Cardiac fibroblast (primary cell): ENCODE measurements around the gene GPR25.

Experiments
- DNase-seq, 2 donors: peaks; one replicate each; pipeline versions ENCODE4 v3.0.0 to v3.0.0-alpha.2; 2010; ENCODE audit warnings: low read depth in 2 of 2
- H3K4me3 ChIP-seq, 2 donors: replicated peaks in 1 of 2; 1 replicate in 1 of 2; 2 replicates in 1 of 2; pipeline ENCODE4 v1.5.1; 2011; ENCODE audit warnings: low read depth in 2 of 2, low read length in 2 of 2, mild to moderate bottlenecking in 2 of 2, moderate library complexity in 1 of 2
- TF ChIP-seq, protein P1 (sequence below): IDR thresholded peaks from one replicate; pipeline ENCODE4 v1.5.1; 2011; ENCODE audit warnings: low read depth, mild to moderate bottlenecking, low read length, inconsistent platforms

Gene GPR25

DNA sequence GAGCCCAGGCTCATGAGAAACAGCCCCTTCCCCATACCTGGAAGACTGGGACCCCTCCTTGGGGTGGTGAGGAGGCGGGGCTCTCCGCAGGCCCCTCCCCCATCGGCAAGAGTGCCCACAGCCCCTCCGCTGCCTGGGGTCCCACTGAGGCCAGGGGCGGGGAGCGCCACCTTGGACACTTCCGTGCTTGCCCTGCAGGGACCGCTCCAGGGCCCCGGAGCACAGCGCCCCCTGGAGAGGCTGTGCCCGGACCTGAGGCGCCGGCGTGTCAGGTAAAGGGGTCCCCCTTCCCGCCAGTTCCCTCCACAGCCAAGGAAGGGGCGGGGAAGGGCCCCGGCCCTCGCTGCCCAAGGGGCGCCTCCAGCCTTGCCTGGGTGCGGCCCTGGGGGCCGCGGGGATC is 43.4 kb downstream of the GPR25 start:
- no peak overlapping the region for H3K4me3 ChIP-seq
- no peak for DNase-seq
- TF ChIP-seq, protein P1, sequence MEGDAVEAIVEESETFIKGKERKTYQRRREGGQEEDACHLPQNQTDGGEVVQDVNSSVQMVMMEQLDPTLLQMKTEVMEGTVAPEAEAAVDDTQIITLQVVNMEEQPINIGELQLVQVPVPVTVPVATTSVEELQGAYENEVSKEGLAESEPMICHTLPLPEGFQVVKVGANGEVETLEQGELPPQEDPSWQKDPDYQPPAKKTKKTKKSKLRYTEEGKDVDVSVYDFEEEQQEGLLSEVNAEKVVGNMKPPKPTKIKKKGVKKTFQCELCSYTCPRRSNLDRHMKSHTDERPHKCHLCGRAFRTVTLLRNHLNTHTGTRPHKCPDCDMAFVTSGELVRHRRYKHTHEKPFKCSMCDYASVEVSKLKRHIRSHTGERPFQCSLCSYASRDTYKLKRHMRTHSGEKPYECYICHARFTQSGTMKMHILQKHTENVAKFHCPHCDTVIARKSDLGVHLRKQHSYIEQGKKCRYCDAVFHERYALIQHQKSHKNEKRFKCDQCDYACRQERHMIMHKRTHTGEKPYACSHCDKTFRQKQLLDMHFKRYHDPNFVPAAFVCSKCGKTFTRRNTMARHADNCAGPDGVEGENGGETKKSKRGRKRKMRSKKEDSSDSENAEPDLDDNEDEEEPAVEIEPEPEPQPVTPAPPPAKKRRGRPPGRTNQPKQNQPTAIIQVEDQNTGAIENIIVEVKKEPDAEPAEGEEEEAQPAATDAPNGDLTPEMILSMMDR, result no peak

DNA sequence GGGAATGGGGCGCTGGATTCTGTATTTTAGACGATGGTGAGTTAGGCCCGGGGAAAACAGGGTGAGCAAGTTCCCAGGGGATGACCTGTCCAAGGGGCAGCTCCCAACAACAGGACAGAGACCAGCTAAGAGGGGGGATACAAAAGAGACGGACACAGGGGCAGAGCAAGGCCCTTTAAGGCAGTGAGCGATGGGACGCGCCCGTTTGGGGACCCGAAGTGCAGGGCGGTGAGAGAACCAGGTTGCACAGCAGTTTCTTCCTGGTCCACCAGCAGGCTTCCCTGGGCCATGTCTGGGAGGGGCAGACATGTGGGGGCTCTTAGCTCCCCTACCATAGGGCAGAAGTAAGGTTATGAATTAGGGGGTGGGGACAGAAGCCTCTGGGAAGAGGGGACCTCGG is 43.9 kb downstream of the GPR25 start:
- no peak for DNase-seq
- TF ChIP-seq, protein P1, result no peak
- no peak overlapping the region for H3K4me3 ChIP-seq

DNA sequence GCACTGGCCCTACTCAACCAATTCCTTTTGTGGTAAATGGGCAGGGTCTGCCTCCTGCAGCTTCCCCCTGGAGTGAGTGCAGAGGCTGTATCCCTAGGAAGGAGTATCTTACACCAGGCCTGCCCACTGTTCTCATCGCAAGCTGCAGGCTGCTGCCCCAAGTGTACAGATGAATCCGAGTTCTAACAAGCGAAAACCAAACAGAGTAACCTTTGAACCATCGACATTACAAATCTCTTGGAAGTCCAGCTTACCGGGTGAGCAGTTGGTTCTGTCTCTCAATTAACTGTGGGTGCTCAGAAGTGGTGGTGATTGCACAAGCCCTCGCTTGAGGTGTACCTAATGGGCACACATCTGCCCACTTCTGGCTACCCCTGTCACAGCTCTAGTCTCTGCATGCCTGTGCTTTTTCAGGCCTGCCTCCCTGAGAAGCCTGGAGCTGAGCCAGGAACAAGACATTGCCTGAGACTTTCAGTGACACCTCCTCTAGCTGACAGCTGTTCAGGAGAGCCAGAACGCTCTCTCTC is 44.6 kb downstream of the GPR25 start:
- TF ChIP-seq, protein P1, result no peak
- DNase-seq, result no peak
- H3K4me3 ChIP-seq, result no peak overlapping the region

DNA sequence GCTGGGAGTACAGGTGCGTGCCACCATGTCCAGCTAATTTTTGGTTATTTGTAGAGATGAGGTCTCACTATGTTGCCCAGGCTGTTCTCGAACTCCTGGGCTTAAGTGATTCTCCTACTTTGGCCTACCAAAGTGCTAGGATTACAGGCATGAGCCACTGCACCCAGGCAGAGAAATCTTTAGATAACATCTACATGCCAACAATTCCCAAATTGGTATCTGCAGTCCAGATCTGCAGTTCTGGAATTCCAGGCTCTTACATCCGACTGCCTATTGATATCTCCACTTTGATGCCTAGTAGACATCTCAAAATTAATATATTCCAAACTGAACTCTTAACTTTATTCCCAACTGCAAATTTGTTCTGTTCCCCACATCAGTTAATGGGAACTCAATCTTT is 45.2 kb downstream of the GPR25 start:
- TF ChIP-seq, protein P1, result no peak
- H3K4me3 ChIP-seq, result no peak overlapping the region
- no peak for DNase-seq

DNA sequence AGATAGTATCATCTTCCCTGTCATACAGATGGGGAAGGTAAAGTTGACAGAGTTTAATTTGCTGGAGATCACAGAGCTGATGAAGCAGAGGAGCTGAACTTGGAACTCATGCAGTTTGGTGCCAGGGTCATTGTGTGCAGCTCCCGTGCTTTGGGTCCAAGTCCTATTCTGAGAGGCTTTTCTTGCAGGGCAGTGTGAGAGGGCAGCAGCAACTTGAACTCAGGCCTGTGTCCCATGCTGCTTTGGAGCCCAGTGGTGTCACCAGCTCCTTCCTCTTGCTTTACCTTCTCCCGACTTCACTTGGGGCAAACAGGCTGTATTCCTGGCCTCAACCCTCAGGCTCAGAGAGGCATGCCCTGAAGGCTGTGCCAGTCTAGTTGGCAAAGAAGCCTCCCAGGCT is 46.6 kb downstream of the GPR25 start:
- no peak overlapping the region for H3K4me3 ChIP-seq
- TF ChIP-seq, protein P1, result no peak
- DNase-seq, result no peak

DNA sequence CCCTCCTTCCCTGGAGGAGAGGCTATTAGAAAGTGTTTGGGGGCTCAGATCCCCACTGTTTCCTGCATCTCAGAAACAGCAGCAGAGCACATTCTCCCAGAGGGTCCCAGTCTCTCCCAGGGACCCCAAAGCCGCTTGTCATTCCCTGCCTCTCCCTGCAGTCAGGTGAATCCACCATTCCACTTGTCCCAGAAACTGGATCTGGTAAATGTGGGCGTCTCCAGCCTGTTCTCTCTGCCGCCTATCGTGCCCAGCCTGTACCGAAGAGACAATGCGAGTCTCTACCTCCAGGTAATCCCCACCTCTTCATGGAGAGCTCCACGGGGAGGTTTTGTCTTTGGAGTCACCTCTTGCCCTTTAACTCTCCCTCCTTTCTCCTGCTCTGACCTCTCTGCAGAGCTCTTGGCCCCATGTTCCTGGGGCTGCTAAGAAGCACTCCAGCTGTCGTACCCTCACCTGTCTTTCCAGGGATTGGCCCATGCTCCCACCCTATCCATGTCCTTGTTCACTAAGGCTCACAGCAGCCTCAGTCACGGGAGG is 48.9 kb downstream of the GPR25 start:
- TF ChIP-seq, protein P1, result no peak
- no peak for DNase-seq
- no peak overlapping the region for H3K4me3 ChIP-seq

DNA sequence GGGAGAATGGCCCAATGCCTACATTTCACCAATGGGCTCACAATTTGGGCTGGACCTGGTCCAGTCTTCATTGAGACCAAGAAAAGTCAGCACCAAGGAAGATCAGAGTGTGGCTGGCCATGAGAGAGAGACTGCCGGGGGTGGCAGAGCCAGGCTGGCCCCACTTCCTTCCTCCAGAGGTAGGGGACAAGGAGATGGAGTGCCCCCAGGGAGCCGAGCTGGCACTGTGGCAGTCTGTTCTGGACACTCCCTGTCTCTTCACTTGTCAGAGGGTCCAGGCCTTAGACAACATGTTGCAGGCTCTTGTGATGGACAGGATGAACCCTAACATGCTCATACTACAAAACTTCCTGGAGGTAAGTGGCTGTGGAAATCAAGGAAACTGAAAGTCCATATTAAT is 49.6 kb downstream of the GPR25 start:
- DNase-seq, result no peak
- TF ChIP-seq, protein P1, result no peak
- no peak overlapping the region for H3K4me3 ChIP-seq
